Endothelial cell of umbilical vein (primary cell): ENCODE measurements around the gene TFF1. TPM values are rescaled to one million over a fixed set of nuclear protein-coding genes. Genes with fewer than 3 reads are reported as not detected.

Experiments used
- BruUV-seq: library from RNA; stranded (reverse); fragments of 400-500 nt; replicated peaks from 2 replicates; lab custom pipeline; 2021; lab: Mats Ljungman, UMichigan
- CTCF ChIA-PET: fragments of 300-600, 350-600 bp; sonication (Branson Sonifier 250); formaldehyde crosslinking; loops from one replicate; lab custom pipeline; 2021; ENCODE audit warnings: antibody characterized with exemption, inconsistent platforms; lab: Charles Lee
- POLR2A ChIA-PET: fragments of 300-600, 350-600 bp; sonication (Branson Sonifier 250); formaldehyde crosslinking; loops from one replicate; lab custom pipeline; 2021; ENCODE audit warnings: antibody characterized with exemption, inconsistent platforms; lab: Charles Lee
- DNase-seq: peaks from one replicate; pipeline ENCODE4 v3.0.0-alpha.2; 2011; ENCODE audit warnings: low read depth, low spot score
- FAIRE-seq: peaks from 2 replicates; lab custom pipeline; 2011; peaks lifted over from hg19 to GRCh38; lab: Jason Lieb, UNC
- H2AFZ ChIP-seq: 2 replicates; pipeline ENCODE4 v1.6.0; 2012; ENCODE audit warnings: low read depth, low read length, control low read depth, inconsistent platforms
- H3K27ac ChIP-seq: 2 replicates; pipeline ENCODE4 v1.5.1; 2011; ENCODE audit warnings: low read depth, mild to moderate bottlenecking, control low read depth, low read length, moderate library complexity; ENCODE audit not compliant: insufficient read depth
- H3K27me3 ChIP-seq, 2 experiments: 2 replicates each; pipeline versions ENCODE4 v1.6.0 to v1.6.1; 2011; ENCODE audit warnings: low read length in 2 of 2, mixed read lengths in 1 of 2; ENCODE audit not compliant: control insufficient read depth in 2 of 2, insufficient read depth in 2 of 2
- H3K36me3 ChIP-seq, 2 experiments: 2 replicates in 1 of 2; 3 replicates in 1 of 2; pipeline ENCODE4 v1.5.1; 2011; ENCODE audit warnings: low read length in 2 of 2, mild to moderate bottlenecking in 1 of 2, moderate library complexity in 1 of 2; ENCODE audit not compliant: control insufficient read depth in 2 of 2, insufficient read depth in 2 of 2; ENCODE audit errors: extremely low read depth in 1 of 2
- H3K4me1 ChIP-seq: 3 replicates; pipeline ENCODE4 v1.5.1; 2011; ENCODE audit warnings: mild to moderate bottlenecking, low read length; ENCODE audit not compliant: control insufficient read depth, insufficient read depth; ENCODE audit errors: extremely low read depth
- H3K4me2 ChIP-seq: 2 replicates; pipeline ENCODE4 v1.6.1; 2011; ENCODE audit warnings: low read length, control low read depth, mixed read lengths; ENCODE audit not compliant: insufficient read depth
- H3K4me3 ChIP-seq, 3 experiments: fragments of 200-600 bp in 1 of 3; sonication (generic), shearing (Covaris generic) in 1 of 3; replicated peaks in 1 of 3; 2 replicates each; pipeline ENCODE4 v1.5.1; 2011 to 2016; ENCODE audit warnings: control low read depth in 3 of 3, low read length in 3 of 3, mild to moderate bottlenecking in 2 of 3, inconsistent platforms in 1 of 3, low read depth in 1 of 3, moderate library complexity in 1 of 3; ENCODE audit not compliant: insufficient read depth in 1 of 3
- H3K79me2 ChIP-seq: 2 replicates; pipeline ENCODE4 v1.6.0; 2012; ENCODE audit warnings: low read length, inconsistent platforms; ENCODE audit not compliant: control insufficient read depth, insufficient read depth
- H3K9ac ChIP-seq: replicated peaks from 2 replicates; pipeline ENCODE3; 2011; ENCODE audit warnings: low read length, control low read depth; ENCODE audit not compliant: insufficient read depth; ENCODE audit errors: extremely low read depth
- H3K9me1 ChIP-seq: replicated peaks from 3 replicates; pipeline ENCODE4 v1.6.0; 2011; ENCODE audit warnings: mild to moderate bottlenecking, low read length; ENCODE audit not compliant: control insufficient read depth, insufficient read depth; ENCODE audit errors: extremely low read depth
- H3K9me3 ChIP-seq: replicated peaks from 2 replicates; pipeline ENCODE4 v1.5.1; 2012; ENCODE audit warnings: low read length, inconsistent platforms; ENCODE audit not compliant: control insufficient read depth, insufficient read depth
- H4K20me1 ChIP-seq: replicated peaks from 2 replicates; pipeline ENCODE3; 2011; ENCODE audit warnings: mild to moderate bottlenecking, low read length; ENCODE audit not compliant: control insufficient read depth, insufficient read depth; ENCODE audit errors: extremely low read depth
- EZH2 ChIP-seq: IDR thresholded peaks from 2 replicates; pipeline ENCODE4 v1.6.1; 2012; ENCODE audit warnings: borderline replicate concordance, low read depth, mild to moderate bottlenecking, moderate library complexity, low read length, inconsistent platforms; ENCODE audit not compliant: severe bottlenecking
- FOS ChIP-seq: IDR thresholded peaks from 2 replicates; pipeline ENCODE4 v1.6.1; 2011; ENCODE audit warnings: mild to moderate bottlenecking, low read length, moderate library complexity, borderline replicate concordance; ENCODE audit not compliant: insufficient read depth
- GATA2 ChIP-seq: IDR thresholded peaks from 2 replicates; pipeline ENCODE4 v1.7.0; 2011; ENCODE audit warnings: low read depth, mild to moderate bottlenecking, moderate library complexity, mixed read lengths, low read length; ENCODE audit not compliant: insufficient read length, insufficient read depth
- JUN ChIP-seq: IDR thresholded peaks from 2 replicates; pipeline ENCODE4 v1.6.1; 2011; ENCODE audit warnings: borderline replicate concordance, low read depth; ENCODE audit not compliant: insufficient read length, insufficient read depth
- MYC ChIP-seq: IDR thresholded peaks from one replicate; pipeline ENCODE4 v1.6.1; 2011; ENCODE audit warnings: mild to moderate bottlenecking, low read depth, low read length
- POLR2A ChIP-seq: IDR thresholded peaks from 2 replicates; pipeline ENCODE4 v1.6.1; 2012; ENCODE audit warnings: low read depth, mild to moderate bottlenecking, control low read depth, low read length
- POLR2AphosphoS5 ChIP-seq: IDR thresholded peaks from 2 replicates; pipeline ENCODE4 v1.6.1; 2012; ENCODE audit warnings: low read depth, mild to moderate bottlenecking, control low read depth, low read length, moderate library complexity; ENCODE audit not compliant: insufficient read depth
- dilution Hi-C: fragments of 300-500 bp; cut with MboI; formaldehyde crosslinking; loops from one replicate; pipeline ENCODE4 v1.15.0; 2019; ENCODE audit warnings: low sequenced_read_pairs; ENCODE audit not compliant: extremely low pct_ligation_motif_present
- intact Hi-C: fragments of 100-400 bp; cut with micrococcal nuclease; formaldehyde crosslinking; loops from one replicate; pipeline ENCODE4 v1.10.0; 2022
- polyA plus RNA-seq, 4 experiments: library from polyadenylated mRNA; depleted of rRNA in 3 of 4; stranded (reverse) in 3 of 4; unstranded in 1 of 4; fragments of >200 nt; gene quantifications; 2 replicates each; pipeline versions ENCODE4 v1.2.1 to v1.2.3, GENCODE V29; 2011 to 2012; ENCODE audit warnings: missing spikeins in 1 of 4
- total RNA-seq: library from RNA; stranded (reverse); gene quantifications from 2 replicates; pipeline ENCODE4 v1.2.3, GENCODE V29; 2021
- TF ChIP-seq, protein P1 (sequence below): IDR thresholded peaks from 2 replicates; pipeline ENCODE4 v1.6.1; 2011; ENCODE audit not compliant: insufficient read depth, insufficient read length
- TF ChIP-seq, protein P2 (sequence below), 2 donors: IDR thresholded peaks; 1 replicate in 1 of 2; 2 replicates in 1 of 2; pipeline ENCODE4 v1.5.1; 2011; ENCODE audit warnings: low read length in 2 of 2, mild to moderate bottlenecking in 2 of 2, moderate library complexity in 2 of 2, control low read depth in 1 of 2, inconsistent platforms in 1 of 2, low read depth in 1 of 2; ENCODE audit not compliant: insufficient read depth in 1 of 2; ENCODE audit errors: extremely low read depth in 1 of 2

Gene TFF1
- total and polyA plus RNA-seq, 2 donors (not counting 3 experiments of a cell fraction or from before 2014, with no cell fraction given): not detected

DNA sequence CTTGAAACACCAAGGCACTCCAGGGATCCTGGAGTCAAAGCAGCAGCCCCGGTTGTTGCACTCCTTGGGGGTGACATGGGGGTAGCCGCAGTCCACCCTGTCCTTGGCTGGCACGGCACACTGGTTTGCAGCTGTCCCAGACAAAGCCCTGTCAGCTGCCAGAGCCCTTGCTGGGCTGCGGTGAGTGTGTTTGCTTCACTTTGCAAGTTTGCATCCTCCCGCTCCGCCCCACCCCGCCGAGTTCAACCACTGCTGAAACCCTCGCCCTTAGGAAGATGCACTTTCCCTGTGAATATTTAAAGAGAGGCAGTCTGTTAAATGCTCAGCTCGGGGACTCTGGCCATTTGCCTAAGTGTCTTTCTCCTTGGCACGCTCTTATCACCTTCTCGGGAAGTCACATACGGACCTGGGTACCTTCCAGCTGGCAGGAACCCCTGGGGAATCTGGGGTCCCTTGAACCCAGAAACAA, 52.8 kb downstream of the TFF1 start:
- Histone ChIP-seq H3K9me3 (no peaks in the 10 kb centered on the region), H3K4me2 (no peak overlapping the region), H3K9ac (no peak overlapping the region), H3K4me1 (no peaks in the 10 kb centered on the region), H3K27me3 (peaks cover 2 to 6% of the 10 kb centered on the region in 2 experiments), H2AFZ (no peak overlapping the region), H3K79me2 (no peaks in the 10 kb centered on the region), H3K36me3 (no peaks in the 10 kb centered on the region), H3K4me3 (no peak overlapping the region), H3K9me1 (no peaks in the 10 kb centered on the region), H4K20me1 (no peaks in the 10 kb centered on the region), H3K27ac (no peak overlapping the region)
- TF ChIP-seq POLR2A (no peak), JUN (no peak), GATA2 (no peak), EZH2 (no peak), FOS (no peak)
- TF ChIP-seq, protein P1, sequence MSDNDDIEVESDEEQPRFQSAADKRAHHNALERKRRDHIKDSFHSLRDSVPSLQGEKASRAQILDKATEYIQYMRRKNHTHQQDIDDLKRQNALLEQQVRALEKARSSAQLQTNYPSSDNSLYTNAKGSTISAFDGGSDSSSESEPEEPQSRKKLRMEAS: no peak
- FAIRE-seq (no peak), DNase-seq (no peak)
- CTCF ChIA-PET: interaction anchor here (1.3 kb wide), 1 partner anchor 89 kb away, joined by 3 read pairs; no protein-coding TSS in a partner anchor
- POLR2A ChIA-PET: no interaction called here
- intact Hi-C loops (no loop called here), dilution Hi-C loops (no loop called here)
- no TSS peak for BruUV-seq

DNA sequence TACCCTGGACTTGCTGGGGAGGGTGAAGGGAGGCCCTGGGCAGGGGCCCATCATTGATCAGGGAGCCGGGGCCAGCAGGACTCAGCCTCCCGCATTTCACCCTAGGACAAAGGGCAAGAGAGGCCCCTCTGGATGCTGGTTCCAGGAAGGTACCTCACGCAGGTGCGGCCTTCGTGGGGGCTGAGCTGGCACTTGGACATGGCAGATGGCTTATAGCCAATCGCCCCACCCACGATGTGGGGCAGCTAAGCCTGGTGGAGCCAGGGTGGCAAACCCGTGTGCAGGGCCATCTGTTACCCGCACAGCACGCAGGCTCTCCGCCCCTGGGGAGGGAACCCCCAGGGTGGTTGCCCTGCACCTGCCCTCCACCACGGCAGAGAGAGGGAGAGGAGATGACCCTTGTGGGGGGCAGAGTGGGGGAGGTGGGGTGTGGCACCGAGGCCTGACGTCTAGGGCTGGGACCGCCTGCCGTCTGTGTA, 53.7 kb downstream of the TFF1 start:
- Histone ChIP-seq H3K27me3 (peaks cover 2 to 6% of the 10 kb centered on the region in 2 experiments), H3K27ac (no peak overlapping the region), H3K4me3 (no peak overlapping the region), H3K79me2 (no peaks in the 10 kb centered on the region), H4K20me1 (no peaks in the 10 kb centered on the region), H2AFZ (no peak overlapping the region), H3K9me1 (no peaks in the 10 kb centered on the region), H3K36me3 (no peaks in the 10 kb centered on the region), H3K9me3 (no peaks in the 10 kb centered on the region), H3K4me1 (no peaks in the 10 kb centered on the region), H3K4me2 (no peak overlapping the region), H3K9ac (no peak overlapping the region)
- ChIA-PET CTCF (interaction anchor here (3.3 kb wide), 1 partner anchor 53 kb away, joined by 33 read pairs; no protein-coding TSS in a partner anchor), POLR2A (no interaction called here)
- DNase-seq: no peak
- no peak for FAIRE-seq
- dilution Hi-C loops: no loop called here
- BruUV-seq: no TSS peak
- intact Hi-C loops: no loop called here
- no peak for TF ChIP-seq FOS
- TF ChIP-seq, protein P2, sequence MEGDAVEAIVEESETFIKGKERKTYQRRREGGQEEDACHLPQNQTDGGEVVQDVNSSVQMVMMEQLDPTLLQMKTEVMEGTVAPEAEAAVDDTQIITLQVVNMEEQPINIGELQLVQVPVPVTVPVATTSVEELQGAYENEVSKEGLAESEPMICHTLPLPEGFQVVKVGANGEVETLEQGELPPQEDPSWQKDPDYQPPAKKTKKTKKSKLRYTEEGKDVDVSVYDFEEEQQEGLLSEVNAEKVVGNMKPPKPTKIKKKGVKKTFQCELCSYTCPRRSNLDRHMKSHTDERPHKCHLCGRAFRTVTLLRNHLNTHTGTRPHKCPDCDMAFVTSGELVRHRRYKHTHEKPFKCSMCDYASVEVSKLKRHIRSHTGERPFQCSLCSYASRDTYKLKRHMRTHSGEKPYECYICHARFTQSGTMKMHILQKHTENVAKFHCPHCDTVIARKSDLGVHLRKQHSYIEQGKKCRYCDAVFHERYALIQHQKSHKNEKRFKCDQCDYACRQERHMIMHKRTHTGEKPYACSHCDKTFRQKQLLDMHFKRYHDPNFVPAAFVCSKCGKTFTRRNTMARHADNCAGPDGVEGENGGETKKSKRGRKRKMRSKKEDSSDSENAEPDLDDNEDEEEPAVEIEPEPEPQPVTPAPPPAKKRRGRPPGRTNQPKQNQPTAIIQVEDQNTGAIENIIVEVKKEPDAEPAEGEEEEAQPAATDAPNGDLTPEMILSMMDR (IDR thresholded peaks at IDR 0.05; ENCODE audit: extremely low read depth in 1 of 2, insufficient read depth in 1 of 2, low read depth in 1 of 2, low read length in 2 of 2): no peak
- no peak for TF ChIP-seq POLR2AphosphoS5
- TF ChIP-seq GATA2: no peak
- no peak for TF ChIP-seq POLR2A
- no peak for TF ChIP-seq JUN
- TF ChIP-seq, protein P1: no peak
- no peak for TF ChIP-seq MYC
- TF ChIP-seq EZH2: no peak
